ENCODE data around the gene LRRC7. TPM values are rescaled to one million over a fixed set of nuclear protein-coding genes. Genes with fewer than 3 reads are reported as not detected.

The LRRC7 gene
- total RNA-seq, 1 experiment from 2014 or later = not detected

DNA sequence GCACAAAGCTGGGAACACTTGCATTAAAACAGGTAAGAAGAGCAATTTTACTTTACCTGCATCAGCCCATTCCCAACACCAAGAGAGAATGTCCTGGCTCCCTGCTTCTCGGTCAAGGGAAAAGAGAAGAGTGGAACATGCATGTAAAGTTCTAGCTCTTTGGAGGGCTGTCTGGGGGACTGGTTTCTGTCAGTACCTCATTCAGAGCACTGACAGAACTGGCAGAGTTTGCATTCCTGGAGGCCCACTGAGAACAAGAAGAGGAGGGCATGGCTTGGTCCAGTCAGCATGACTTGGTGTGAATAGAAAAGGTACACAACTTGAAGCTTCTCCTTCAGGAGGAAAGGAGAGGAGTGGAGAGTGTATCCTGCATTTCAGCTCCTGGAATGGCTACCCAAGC lies 83.9 kb downstream of the LRRC7 start:
- Histone ChIP-seq H3K4me3 (ENCODE audit: low read depth in 2 of 2, low read length in 2 of 2) (no peak overlapping the region), H3K27me3 (ENCODE audit: control insufficient read depth, insufficient read depth, low read length) (no peaks in the 10 kb centered on the region), H3K4me1 (ENCODE audit: control insufficient read depth, insufficient read depth, low read length) (no peaks in the 10 kb centered on the region), H3K27ac (ENCODE audit: low read length) (no peak overlapping the region), H3K36me3 (ENCODE audit: control insufficient read depth, insufficient read depth, low read length) (no peaks in the 10 kb centered on the region), H3K9me3 (ENCODE audit: control insufficient read depth, insufficient read depth, low read depth, low read length) (no peaks in the 10 kb centered on the region)
- BruUV-seq (replicated peaks) = no TSS peak
- CTCF ChIA-PET = no interaction called here
- POLR2A ChIA-PET = no interaction called here
- no peak for DNase-seq (ENCODE audit: low read depth, low spot score)
- intact Hi-C loops (cut with micrococcal nuclease; ENCODE audit: unreplicated experiment) = no loop called here
- no peak for ATAC-seq
- in situ Hi-C loops (cut with HindIII; ENCODE audit: low pct_unique_long_range_greater_than_20kb, low sequenced_read_pairs) = no loop called here
- TF ChIP-seq POLR2AphosphoS5 (IDR thresholded peaks at IDR 0.05; ENCODE audit: low read depth, low read length) = no peak
- TF ChIP-seq SIN3A (IDR thresholded peaks at IDR 0.05; ENCODE audit: borderline replicate concordance, insufficient read depth, low read depth, low read length) = no peak
- TF ChIP-seq, protein P1, sequence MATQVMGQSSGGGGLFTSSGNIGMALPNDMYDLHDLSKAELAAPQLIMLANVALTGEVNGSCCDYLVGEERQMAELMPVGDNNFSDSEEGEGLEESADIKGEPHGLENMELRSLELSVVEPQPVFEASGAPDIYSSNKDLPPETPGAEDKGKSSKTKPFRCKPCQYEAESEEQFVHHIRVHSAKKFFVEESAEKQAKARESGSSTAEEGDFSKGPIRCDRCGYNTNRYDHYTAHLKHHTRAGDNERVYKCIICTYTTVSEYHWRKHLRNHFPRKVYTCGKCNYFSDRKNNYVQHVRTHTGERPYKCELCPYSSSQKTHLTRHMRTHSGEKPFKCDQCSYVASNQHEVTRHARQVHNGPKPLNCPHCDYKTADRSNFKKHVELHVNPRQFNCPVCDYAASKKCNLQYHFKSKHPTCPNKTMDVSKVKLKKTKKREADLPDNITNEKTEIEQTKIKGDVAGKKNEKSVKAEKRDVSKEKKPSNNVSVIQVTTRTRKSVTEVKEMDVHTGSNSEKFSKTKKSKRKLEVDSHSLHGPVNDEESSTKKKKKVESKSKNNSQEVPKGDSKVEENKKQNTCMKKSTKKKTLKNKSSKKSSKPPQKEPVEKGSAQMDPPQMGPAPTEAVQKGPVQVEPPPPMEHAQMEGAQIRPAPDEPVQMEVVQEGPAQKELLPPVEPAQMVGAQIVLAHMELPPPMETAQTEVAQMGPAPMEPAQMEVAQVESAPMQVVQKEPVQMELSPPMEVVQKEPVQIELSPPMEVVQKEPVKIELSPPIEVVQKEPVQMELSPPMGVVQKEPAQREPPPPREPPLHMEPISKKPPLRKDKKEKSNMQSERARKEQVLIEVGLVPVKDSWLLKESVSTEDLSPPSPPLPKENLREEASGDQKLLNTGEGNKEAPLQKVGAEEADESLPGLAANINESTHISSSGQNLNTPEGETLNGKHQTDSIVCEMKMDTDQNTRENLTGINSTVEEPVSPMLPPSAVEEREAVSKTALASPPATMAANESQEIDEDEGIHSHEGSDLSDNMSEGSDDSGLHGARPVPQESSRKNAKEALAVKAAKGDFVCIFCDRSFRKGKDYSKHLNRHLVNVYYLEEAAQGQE (IDR thresholded peaks at IDR 0.05; ENCODE audit: insufficient read depth in 1 of 2, low read depth in 2 of 2, low read length in 1 of 2) = no peak
- TF ChIP-seq, protein P2, sequence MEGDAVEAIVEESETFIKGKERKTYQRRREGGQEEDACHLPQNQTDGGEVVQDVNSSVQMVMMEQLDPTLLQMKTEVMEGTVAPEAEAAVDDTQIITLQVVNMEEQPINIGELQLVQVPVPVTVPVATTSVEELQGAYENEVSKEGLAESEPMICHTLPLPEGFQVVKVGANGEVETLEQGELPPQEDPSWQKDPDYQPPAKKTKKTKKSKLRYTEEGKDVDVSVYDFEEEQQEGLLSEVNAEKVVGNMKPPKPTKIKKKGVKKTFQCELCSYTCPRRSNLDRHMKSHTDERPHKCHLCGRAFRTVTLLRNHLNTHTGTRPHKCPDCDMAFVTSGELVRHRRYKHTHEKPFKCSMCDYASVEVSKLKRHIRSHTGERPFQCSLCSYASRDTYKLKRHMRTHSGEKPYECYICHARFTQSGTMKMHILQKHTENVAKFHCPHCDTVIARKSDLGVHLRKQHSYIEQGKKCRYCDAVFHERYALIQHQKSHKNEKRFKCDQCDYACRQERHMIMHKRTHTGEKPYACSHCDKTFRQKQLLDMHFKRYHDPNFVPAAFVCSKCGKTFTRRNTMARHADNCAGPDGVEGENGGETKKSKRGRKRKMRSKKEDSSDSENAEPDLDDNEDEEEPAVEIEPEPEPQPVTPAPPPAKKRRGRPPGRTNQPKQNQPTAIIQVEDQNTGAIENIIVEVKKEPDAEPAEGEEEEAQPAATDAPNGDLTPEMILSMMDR (IDR thresholded peaks at IDR 0.05) = no peak
- TF ChIP-seq TCF7L2 (IDR thresholded peaks at IDR 0.05; ENCODE audit: low read depth, low read length) = no peak

DNA sequence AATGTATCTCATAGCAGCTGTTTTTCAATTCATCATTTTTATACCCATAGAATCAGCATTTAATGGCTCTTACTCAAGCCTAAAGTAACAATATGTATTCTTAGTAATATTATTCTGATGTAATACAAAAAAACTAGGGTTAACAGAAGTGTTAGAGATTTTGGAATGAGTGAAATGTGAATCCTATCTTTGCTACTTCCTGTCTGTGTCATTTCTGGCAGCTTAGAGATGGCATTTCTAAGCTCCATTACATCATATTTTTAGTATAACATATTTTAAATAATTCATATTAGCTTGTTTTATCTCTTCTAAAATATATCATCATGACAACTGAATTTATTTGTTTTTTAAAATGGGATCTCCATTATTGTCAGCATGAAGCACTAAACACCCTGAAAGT lies 90.2 kb downstream of the LRRC7 start:
- H3K4me3 ChIP-seq (ENCODE audit: low read depth in 2 of 2, low read length in 2 of 2) = no peak overlapping the region
- no peak for ATAC-seq
- no peaks in the 10 kb centered on the region for H3K36me3 ChIP-seq (ENCODE audit: control insufficient read depth, insufficient read depth, low read length)
- no peak for DNase-seq (ENCODE audit: low read depth, low spot score)
- in situ Hi-C loops (cut with HindIII; ENCODE audit: low pct_unique_long_range_greater_than_20kb, low sequenced_read_pairs) (no loop called here), intact Hi-C loops (cut with micrococcal nuclease; ENCODE audit: unreplicated experiment) (no loop called here)
- no peaks in the 10 kb centered on the region for H3K4me1 ChIP-seq (ENCODE audit: control insufficient read depth, insufficient read depth, low read length)
- no peak overlapping the region for H3K27ac ChIP-seq (ENCODE audit: low read length)
- CTCF ChIA-PET = no interaction called here
- no peaks in the 10 kb centered on the region for H3K9me3 ChIP-seq (ENCODE audit: control insufficient read depth, insufficient read depth, low read depth, low read length)
- H3K27me3 ChIP-seq (ENCODE audit: control insufficient read depth, insufficient read depth, low read length) = no peaks in the 10 kb centered on the region; the same call in 1 of the 2 replicates
- no TSS peak for BruUV-seq (replicated peaks)
- TF ChIP-seq TCF7L2 (IDR thresholded peaks at IDR 0.05; ENCODE audit: low read depth, low read length) = no peak
- no peak for TF ChIP-seq SIN3A (IDR thresholded peaks at IDR 0.05; ENCODE audit: borderline replicate concordance, insufficient read depth, low read depth, low read length)
- TF ChIP-seq, protein P2 (IDR thresholded peaks at IDR 0.05) = no peak
- TF ChIP-seq, protein P1 (IDR thresholded peaks at IDR 0.05; ENCODE audit: insufficient read depth in 1 of 2, low read depth in 2 of 2, low read length in 1 of 2) = no peak
- POLR2A ChIA-PET = no interaction called here

Measured in Panc1 (cell line).